Stimulated activated CD8-positive, alpha-beta memory T cell treated with anti-CD3 and anti-CD28 coated beads, Interleukin-15, amount 100 ng/mL, for 1 hour (primary cell): Measurements from ENCODE around the gene KCNMA1.
"Not testable (repeated sequence)": the region's sequence is repeated elsewhere in the genome, so short reads cannot be mapped to it uniquely, and the experiment has no call there.

Experiments
- DNase-seq: peaks from one replicate; pipeline ENCODE4 v3.0.0-alpha.2; 2020; ENCODE audit warnings: low read depth

The KCNMA1 gene

GRCh38 chr10:77661674-77662073 lies 24.1 kb upstream of the KCNMA1 start:
- DNase-seq: no peak

- no peak for DNase-seq
These were observed 23.5 kb upstream of the KCNMA1 start for GRCh38 chr10:77661100-77661499.

GRCh38 chr10:77659046-77659670 lies 21.6 kb upstream of the KCNMA1 start:
- not testable (repeated sequence) for DNase-seq

- DNase-seq: no peak
These were observed 15.6 kb upstream of the KCNMA1 start for GRCh38 chr10:77653210-77653609.

GRCh38 chr10:77649333-77650331 lies 12.0 kb upstream of the KCNMA1 start:
- no peak for DNase-seq

- DNase-seq: no peak
These were observed 10.9 kb upstream of the KCNMA1 start for GRCh38 chr10:77648472-77648871.

GRCh38 chr10:77647543-77648293 lies 10.1 kb upstream of the KCNMA1 start:
- DNase-seq: no peak

- DNase-seq: no peak
These were observed 7.1 kb upstream of the KCNMA1 start for GRCh38 chr10:77644557-77645243.

GRCh38 chr10:77643795-77644468 lies 6.3 kb upstream of the KCNMA1 start:
- no peak for DNase-seq

- DNase-seq: peak; percentile 31
These were observed 4.3 kb upstream of the KCNMA1 start for GRCh38 chr10:77641788-77642397.

GRCh38 chr10:77641344-77641743 lies 3.7 kb upstream of the KCNMA1 start:
- DNase-seq: no peak

- DNase-seq: no peak
These were observed 2.6 kb upstream of the KCNMA1 start for GRCh38 chr10:77640167-77640566.

- no peak for DNase-seq
These were observed 2.1 kb upstream of the KCNMA1 start for GRCh38 chr10:77639756-77640155.

GRCh38 chr10:77638321-77639101 lies 903 bp upstream of the KCNMA1 start:
- DNase-seq: no peak

- DNase-seq: no peak
These were observed 559 bp downstream of the KCNMA1 start for GRCh38 chr10:77636967-77637531.

GRCh38 chr10:77636282-77636966 lies 1.2 kb downstream of the KCNMA1 start:
- DNase-seq: no peak

GRCh38 chr10:77635402-77636227 lies 2.0 kb downstream of the KCNMA1 start:
- DNase-seq: no peak

- DNase-seq: no peak
These were observed 2.7 kb downstream of the KCNMA1 start for GRCh38 chr10:77634939-77635338.
